GM21528 (cell line): Measurements from ENCODE around the gene CHAF1A.

Source experiments
- ATAC-seq: cut with Tn5 transposase; IDR thresholded peaks from one replicate; pipeline ENCODE4 v1.9.1; 2021; ENCODE audit warnings: mild to moderate bottlenecking, moderate library complexity; ENCODE audit not compliant: unreplicated experiment, low FRiP score

Gene CHAF1A

GRCh38 chr19:4365791-4366665 is 36.4 kb upstream of the CHAF1A start:
- ATAC-seq, result no peak

DNA sequence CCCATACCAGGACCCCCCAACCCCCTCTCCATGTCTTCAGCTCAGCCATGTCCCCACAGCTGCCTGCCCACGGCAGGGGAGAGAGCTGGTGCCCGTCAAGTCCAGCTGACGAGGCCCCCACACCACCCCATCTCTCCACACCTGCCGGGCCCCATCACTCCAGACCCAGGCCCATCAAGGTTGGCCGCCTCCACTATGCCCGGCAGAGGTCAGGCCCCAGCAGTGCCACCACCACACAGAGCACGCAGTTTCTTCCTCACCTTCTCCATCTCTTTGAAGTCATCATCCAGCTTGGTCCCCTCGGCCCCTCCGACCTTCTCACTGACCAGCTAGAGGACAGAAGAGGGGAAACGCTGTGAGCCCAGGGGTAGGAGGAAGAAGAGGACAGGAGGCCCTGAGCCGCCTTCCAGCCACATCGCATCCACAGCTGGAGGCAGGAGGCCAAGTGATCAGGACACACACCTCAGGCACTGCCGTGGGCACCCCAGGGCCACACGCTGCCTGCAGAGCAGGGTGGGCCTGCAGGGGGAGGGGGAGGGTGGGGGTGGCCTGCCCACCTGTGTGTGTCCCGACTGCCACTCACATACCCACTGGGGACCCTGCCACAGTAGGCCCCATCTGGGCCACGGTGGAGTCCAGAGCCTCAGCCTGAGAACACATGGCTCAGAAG is 35.6 kb upstream of the CHAF1A start:
- ATAC-seq, result no peak

GRCh38 chr19:4367336-4367723 is 35.1 kb upstream of the CHAF1A start:
- no peak for ATAC-seq

DNA sequence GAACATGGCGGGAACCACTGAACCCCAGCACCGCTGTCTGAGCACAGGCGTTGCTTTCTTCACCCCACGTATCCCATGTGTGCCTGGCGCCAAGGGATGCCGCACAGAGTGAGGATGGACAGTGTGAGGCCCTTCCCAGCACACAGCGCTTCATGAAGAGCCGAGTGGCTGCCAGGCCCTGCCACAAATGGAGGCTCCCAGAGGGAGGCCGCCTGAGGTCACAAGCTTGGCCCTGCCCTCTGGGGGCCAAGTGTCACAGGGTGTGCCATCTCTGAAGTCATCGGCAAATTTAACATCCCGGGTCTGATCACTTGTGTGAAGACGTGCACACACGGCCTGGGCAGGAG is 34.7 kb upstream of the CHAF1A start:
- no peak for ATAC-seq

DNA sequence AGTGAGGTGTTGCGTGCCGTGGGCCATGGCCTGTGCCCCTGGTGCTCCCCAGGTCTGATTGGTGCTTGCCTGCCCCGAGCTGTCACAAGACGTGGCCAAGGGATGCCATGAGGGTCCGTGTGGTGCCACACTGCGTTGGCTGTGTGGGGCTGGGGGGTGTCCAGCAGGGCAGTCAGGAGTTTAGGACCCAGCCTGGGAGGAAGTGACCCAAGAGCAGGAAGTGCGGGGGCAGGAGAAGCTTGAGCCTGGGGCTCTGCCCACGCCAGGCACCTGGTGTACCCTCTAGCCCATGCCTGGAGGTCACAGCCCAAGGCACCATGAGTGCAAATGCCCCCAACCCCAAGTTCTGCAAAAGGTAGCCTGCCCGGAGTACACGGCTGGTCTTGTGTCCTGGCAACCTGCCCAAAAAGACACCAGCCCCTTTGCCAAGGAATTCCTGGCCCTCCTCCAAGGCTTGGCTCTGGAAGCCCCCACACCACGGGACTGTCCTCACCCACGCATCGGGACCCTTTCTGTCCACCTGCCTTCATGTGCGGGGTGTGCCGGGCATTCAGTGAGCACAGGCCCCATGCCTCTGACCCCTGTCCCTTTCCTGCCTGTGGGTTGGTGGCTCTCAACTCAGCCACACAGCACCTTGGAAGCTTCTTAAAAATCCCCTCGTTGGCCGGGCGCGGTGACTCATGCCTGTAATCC is 34.2 kb upstream of the CHAF1A start:
- no peak for ATAC-seq

DNA sequence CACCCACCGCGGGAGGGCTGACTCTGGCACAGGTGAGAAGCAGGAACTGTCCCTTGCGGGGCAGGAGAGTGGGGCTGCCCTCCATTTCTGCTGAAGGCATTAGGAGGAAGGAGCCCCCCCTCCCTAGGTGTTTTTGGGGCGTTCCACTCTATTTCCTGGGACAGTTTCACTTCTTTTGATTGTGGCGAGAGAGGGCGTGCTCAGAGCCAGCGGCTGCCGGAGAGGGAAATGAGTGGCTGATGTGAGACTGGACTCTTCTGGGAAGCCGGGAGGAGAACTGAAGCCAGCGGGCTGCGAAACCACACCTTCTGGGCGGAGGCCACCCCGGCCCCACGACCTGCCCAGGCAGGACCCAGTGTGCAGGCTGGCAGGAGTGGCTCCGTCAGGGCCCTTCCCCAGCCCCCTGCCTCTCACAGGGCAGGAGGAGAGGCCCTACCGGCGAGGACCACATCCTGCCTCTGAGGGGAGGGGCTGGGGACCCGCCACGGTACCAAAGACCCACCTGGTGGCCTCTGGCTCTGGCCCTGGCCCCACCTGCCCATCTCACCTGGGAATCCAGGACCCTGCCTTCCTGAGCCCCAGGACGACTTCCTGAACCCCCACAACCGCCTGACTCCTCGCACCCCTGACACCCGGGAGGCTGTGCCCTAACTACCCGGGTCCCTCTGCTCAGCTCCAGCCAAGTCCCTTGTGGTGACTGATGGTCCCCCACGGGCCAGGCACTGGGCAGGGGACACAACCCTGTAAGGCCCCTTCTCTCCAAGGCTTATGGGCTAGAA is 33.1 kb upstream of the CHAF1A start:
- ATAC-seq, result peak; percentile 50

- peak; percentile 33 for ATAC-seq
Observed at GRCh38 chr19:4369888-4370260, 32.6 kb upstream of the CHAF1A start.

GRCh38 chr19:4370418-4371041 is 31.9 kb upstream of the CHAF1A start:
- ATAC-seq, result no peak

GRCh38 chr19:4371247-4372164 is 30.9 kb upstream of the CHAF1A start:
- no peak for ATAC-seq

GRCh38 chr19:4372165-4373012 is 30.1 kb upstream of the CHAF1A start:
- ATAC-seq, result no peak

- no peak for ATAC-seq
Observed at GRCh38 chr19:4373013-4373367, 29.4 kb upstream of the CHAF1A start.

DNA sequence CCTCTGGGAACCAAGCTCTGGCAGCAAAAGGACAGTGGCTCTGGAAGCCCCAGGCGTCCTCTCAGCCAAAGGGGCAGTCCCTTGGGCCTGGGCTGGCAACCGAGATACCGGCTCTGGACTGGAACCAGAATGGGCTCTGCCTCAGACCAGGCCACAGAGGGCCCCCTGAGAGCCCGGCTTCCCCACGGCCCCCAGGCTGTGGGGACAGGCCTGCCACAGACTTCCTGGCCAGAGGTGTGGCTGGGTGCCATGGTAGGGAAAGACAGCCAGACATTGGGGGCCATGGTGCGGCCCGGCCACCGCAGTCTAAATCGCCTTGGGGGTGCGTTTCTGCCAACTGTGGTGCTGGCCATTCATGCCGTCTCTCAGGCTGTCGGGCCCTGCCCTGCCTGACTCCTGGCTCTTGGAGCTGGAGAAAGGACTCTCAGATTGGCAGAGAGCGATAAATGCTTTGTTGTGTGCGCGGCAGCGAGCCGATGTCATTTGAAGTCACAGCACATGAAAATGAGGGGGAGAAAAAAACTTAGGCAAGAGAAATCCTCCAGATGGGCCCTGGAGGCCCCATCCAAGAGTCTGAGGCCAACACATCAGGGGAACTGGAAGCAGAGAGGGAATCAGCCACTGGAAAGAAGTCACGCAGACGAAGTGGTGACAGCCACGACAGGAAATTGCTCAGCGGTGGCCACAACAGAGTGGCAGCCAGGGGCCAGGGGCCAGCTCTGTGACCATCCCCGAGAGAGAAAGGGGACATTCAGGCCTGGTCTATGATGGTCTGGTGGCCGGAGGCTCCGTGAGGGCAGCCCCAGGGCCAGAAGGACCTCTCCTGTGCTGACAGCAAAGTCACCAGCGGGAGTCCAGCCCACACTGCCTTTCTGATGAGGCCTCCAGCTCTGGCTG is 28.6 kb upstream of the CHAF1A start:
- no peak for ATAC-seq

- no peak for ATAC-seq
Observed at GRCh38 chr19:4374498-4375163, 27.8 kb upstream of the CHAF1A start.

DNA sequence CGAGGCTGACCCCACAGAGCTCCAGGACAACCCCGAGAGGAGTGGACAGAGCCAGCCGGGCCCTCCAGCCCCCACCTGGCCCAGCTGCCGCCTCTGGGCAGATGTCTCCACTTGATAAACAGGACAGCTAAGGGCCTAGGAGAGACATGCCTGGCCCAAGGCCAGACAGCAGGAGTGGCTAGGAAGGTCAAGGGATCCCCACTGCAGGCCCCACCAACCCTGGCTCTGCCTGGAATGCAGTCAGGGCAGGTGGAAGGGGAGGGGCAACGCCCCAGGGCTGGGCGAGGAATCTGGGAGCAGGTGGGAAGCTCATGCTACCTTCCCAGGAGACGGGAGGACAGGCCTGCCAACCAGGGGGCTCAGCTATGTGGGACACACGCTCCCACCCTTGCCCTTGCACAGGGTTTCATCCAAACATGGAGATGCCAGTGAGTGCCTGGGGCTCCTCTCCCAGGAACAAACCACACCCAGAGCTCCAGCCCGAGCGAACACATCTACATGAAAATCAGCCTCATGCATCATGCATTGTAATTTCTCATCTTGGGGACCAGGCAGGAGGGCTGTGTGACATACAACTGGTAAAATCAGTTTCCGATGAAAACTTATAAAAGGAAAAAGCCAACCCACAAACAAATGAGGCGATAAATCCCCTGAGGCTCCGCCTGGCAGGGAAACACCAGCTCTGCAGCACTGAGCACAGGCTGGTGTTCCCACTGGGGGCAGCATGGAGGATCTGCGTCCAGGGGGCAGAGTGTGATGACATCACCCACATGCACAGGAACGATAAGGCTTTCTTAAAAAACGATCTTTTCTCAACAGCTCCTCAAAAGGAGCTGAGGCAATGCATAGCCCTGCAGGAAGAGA is 27.0 kb upstream of the CHAF1A start:
- no peak for ATAC-seq

DNA sequence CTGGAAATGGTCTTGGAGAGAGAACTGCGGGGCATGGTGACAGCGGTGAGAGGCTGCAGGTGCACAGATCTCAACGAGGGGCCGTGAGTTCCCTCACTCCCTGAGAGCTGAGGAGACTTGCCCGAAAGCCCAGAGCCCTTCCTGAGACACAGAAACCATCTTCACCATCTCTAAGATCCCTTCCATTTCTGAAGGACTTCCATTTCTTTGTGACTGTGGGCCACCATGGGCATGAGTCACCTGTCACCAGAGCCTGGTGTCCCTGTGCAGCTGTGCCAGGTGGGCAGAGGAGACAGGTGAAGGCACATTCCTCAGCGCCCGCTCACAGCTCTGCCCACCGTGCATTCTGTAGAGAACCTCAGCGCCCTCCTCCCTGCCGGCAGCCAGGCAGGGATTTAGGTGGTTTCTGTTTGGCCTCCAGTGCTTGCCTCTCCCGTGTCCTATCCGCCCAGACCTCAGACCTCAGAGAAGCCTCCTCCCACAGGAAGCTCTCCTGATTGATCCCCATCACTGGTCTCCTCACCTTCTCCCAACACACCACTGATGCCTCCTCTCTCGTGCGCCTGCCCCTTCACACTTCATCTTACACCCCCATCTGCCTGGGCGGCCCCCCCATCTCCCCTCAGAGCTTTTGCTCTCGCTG is 26.3 kb upstream of the CHAF1A start:
- ATAC-seq, result no peak

DNA sequence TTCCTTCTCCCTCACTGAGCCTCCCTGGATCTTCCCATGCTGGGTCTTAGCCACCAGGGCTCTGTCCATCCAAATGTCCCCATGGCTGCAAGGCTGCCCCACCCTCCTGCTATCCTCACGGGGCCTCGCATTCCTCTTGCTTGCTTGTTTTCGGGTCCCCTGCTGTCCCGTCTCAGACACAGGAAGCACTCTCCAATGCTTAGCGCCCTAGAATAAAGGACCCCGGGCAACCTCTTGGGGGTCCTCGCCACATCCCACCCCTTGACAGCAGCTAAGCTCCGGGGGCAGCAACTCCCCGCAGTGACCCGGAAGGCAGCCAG is 25.8 kb upstream of the CHAF1A start:
- ATAC-seq, result no peak
